ENCODE data around the gene PPP2R2D.

The PPP2R2D gene

GRCh38 chr10:131981429-131982184, 80.8 kb downstream of the PPP2R2D start, which contains the start of gene BNIP3:
Gene BNIP3 (minus strand): TSS chr10:131981923. CDS start chr10:131981806, 117 bp downstream.
- Histone ChIP-seq H3K4me1 (ENCODE audit: insufficient read depth, low read length, poor library complexity, severe bottlenecking) (no peaks in the 10 kb centered on the region), H3K4me2 (ENCODE audit: low read depth, low read length, poor library complexity, severe bottlenecking) (no peak within 1 kb of the TSS), H3K9me2 (replicated peaks; ENCODE audit: low read depth, low read length) (no peaks in the 10 kb centered on the region), H3K27me3 (ENCODE audit: insufficient read depth, low read length, poor library complexity, severe bottlenecking) (no peaks in the 10 kb centered on the region), H3K36me3 (ENCODE audit: insufficient read depth, low read length) (no peaks in the 10 kb centered on the region), H3K9ac (ENCODE audit: low read depth, low read length, poor library complexity, severe bottlenecking) (no peak within 1 kb of the TSS), H4K20me1 (ENCODE audit: insufficient read depth, low read length, poor library complexity, severe bottlenecking) (no peaks in the 10 kb centered on the region), H3K79me2 (ENCODE audit: insufficient read depth, low read length) (no peaks in the 10 kb centered on the region), H3K9me3 (ENCODE audit: insufficient read depth, low read depth, low read length) (no peaks in the 10 kb centered on the region), H3F3A (ENCODE audit: low read depth) (no peaks in the 10 kb centered on the region), H3K4me3 (ENCODE audit: low read length, poor library complexity, severe bottlenecking) (no peak within 1 kb of the TSS), H2AFZ (ENCODE audit: low read length) (no peak within 1 kb of the TSS)
- no peak for TF ChIP-seq EZH2phosphoT487 (IDR thresholded peaks at IDR 0.05; ENCODE audit: borderline replicate concordance)
- no peak for TF ChIP-seq CTCF (conservative IDR thresholded peaks at IDR 0.05; ENCODE audit: low read length)

- Histone ChIP-seq H3K79me2 (ENCODE audit: insufficient read depth, low read length) (no peaks in the 10 kb centered on the region), H3K9me3 (ENCODE audit: insufficient read depth, low read depth, low read length) (no peaks in the 10 kb centered on the region), H3K4me3 (ENCODE audit: low read length, poor library complexity, severe bottlenecking) (no peak overlapping the region), H3K27me3 (ENCODE audit: insufficient read depth, low read length, poor library complexity, severe bottlenecking) (no peaks in the 10 kb centered on the region), H2AFZ (ENCODE audit: low read length) (no peak overlapping the region), H3K36me3 (ENCODE audit: insufficient read depth, low read length) (no peaks in the 10 kb centered on the region), H3F3A (ENCODE audit: low read depth) (no peaks in the 10 kb centered on the region), H3K9ac (ENCODE audit: low read depth, low read length, poor library complexity, severe bottlenecking) (no peak overlapping the region), H3K4me2 (ENCODE audit: low read depth, low read length, poor library complexity, severe bottlenecking) (no peak overlapping the region), H4K20me1 (ENCODE audit: insufficient read depth, low read length, poor library complexity, severe bottlenecking) (no peaks in the 10 kb centered on the region), H3K4me1 (ENCODE audit: insufficient read depth, low read length, poor library complexity, severe bottlenecking) (no peaks in the 10 kb centered on the region), H3K9me2 (replicated peaks; ENCODE audit: low read depth, low read length) (no peaks in the 10 kb centered on the region)
- no peak for TF ChIP-seq CTCF (conservative IDR thresholded peaks at IDR 0.05; ENCODE audit: low read length)
- no peak for TF ChIP-seq EZH2phosphoT487 (IDR thresholded peaks at IDR 0.05; ENCODE audit: borderline replicate concordance)
Measured at GRCh38 chr10:131982185-131982756, 81.5 kb downstream of the PPP2R2D start.

GRCh38 chr10:131982796-131983195, 82.0 kb downstream of the PPP2R2D start:
- TF ChIP-seq EZH2phosphoT487 (IDR thresholded peaks at IDR 0.05; ENCODE audit: borderline replicate concordance) (no peak), CTCF (conservative IDR thresholded peaks at IDR 0.05; ENCODE audit: low read length) (no peak)
- no peaks in the 10 kb centered on the region for H4K20me1 ChIP-seq (ENCODE audit: insufficient read depth, low read length, poor library complexity, severe bottlenecking)
- no peaks in the 10 kb centered on the region for H3K36me3 ChIP-seq (ENCODE audit: insufficient read depth, low read length)
- H3F3A ChIP-seq (ENCODE audit: low read depth): no peaks in the 10 kb centered on the region
- H3K9ac ChIP-seq (ENCODE audit: low read depth, low read length, poor library complexity, severe bottlenecking): no peak overlapping the region
- H3K27me3 ChIP-seq (ENCODE audit: insufficient read depth, low read length, poor library complexity, severe bottlenecking): no peaks in the 10 kb centered on the region
- H3K4me2 ChIP-seq (ENCODE audit: low read depth, low read length, poor library complexity, severe bottlenecking): no peak overlapping the region
- H2AFZ ChIP-seq (ENCODE audit: low read length): no peak overlapping the region
- H3K4me3 ChIP-seq (ENCODE audit: low read length, poor library complexity, severe bottlenecking): no peak overlapping the region
- no peaks in the 10 kb centered on the region for H3K4me1 ChIP-seq (ENCODE audit: insufficient read depth, low read length, poor library complexity, severe bottlenecking)
- no peaks in the 10 kb centered on the region for H3K79me2 ChIP-seq (ENCODE audit: insufficient read depth, low read length)
- no peaks in the 10 kb centered on the region for H3K9me3 ChIP-seq (ENCODE audit: insufficient read depth, low read depth, low read length)
- H3K9me2 ChIP-seq (replicated peaks; ENCODE audit: low read depth, low read length): no peaks in the 10 kb centered on the region
